ENCODE results near the gene ATAD3B.
"Not testable (repeated sequence)": the region's sequence is repeated elsewhere in the genome, so short reads cannot be mapped to it uniquely, and the experiment has no call there.

The ATAD3B gene

DNA sequence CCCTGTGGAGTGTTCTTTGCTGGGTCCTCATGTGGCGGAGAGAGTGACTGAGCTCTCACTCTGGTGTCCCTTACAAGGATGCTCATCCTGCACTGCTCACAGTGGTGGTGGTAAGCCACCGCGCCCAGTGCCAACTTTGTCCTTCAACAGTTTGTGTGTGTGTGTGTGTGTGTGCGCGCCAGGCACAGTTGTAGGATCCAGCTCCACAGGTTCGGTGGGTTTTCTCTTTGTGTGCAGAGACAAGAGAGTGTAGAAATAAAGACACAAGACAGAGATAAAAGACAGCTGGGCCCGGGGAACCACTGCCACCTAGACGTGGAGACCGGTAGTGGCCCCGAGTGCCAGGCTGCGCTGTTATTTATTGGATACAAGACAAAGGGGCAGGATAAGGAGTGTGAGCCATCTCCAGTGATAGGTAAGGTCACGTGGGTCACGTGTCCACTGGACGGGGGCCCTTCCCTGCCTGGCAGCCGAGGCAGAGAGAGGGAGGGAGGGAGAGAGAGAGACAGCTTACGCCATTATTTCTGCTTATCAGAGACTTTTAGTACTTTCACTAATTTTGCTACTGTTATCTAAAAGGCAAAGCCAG is 33.3 kb downstream of the ATAD3B start:
- not testable (repeated sequence) for H3K4me3 ChIP-seq (ENCODE audit: low read depth, low read length); H3K4me1 ChIP-seq; H3K79me2 ChIP-seq; H3K9ac ChIP-seq; H3K36me3 ChIP-seq (ENCODE audit: control insufficient read depth, insufficient read depth, low read length); H3K9me3 ChIP-seq (ENCODE audit: control insufficient read depth, low read length); H3K27me3 ChIP-seq (ENCODE audit: control insufficient read depth, insufficient read depth, low read length)
- TF ChIP-seq CTCF (IDR thresholded peaks at IDR 0.05) = peak; percentile 72
- Histone ChIP-seq H3K27ac (peak overlapping the region; percentile 77), H2AFZ (peak overlapping the region; percentile 75), H3K4me2 (ENCODE audit: low read length) (peak overlapping the region; percentile 34)

DNA sequence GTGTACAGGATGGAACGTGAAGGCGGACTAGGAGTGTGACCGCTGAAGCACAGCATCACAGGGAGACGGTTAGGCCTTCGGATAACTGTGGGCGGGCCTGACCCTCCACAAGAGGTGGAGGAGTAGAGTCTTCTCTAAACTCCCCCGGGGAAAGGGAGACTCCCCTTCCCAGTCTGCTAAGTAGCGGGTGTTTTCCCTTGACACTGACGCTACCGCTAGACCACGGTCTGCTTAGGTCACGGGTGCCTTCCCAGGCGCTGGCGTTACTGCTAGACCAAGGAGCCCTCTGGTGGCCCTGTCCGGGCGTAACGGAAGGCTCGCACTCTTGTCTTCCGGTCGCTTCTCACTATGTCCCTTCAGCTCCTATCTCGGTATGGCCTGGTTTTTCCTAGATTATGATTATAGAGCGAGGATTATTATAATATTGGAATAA is 33.8 kb downstream of the ATAD3B start:
- H3K9ac ChIP-seq; H3K4me1 ChIP-seq; H3K4me3 ChIP-seq (ENCODE audit: low read depth, low read length); H3K27me3 ChIP-seq (ENCODE audit: control insufficient read depth, insufficient read depth, low read length); H3K79me2 ChIP-seq; H3K9me3 ChIP-seq (ENCODE audit: control insufficient read depth, low read length); H3K36me3 ChIP-seq (ENCODE audit: control insufficient read depth, insufficient read depth, low read length): not testable (repeated sequence)
- H2AFZ ChIP-seq = peak overlapping the region; percentile 75
- peak; percentile 6 for TF ChIP-seq CTCF (IDR thresholded peaks at IDR 0.05)
- peak overlapping the region; percentile 77 for H3K27ac ChIP-seq
- peak overlapping the region; percentile 34 for H3K4me2 ChIP-seq (ENCODE audit: low read length)

GRCh38 chr1:1505801-1506200 is 34.2 kb downstream of the ATAD3B start:
- not testable (repeated sequence) for H3K79me2 ChIP-seq; H3K4me3 ChIP-seq (ENCODE audit: low read depth, low read length); H3K36me3 ChIP-seq (ENCODE audit: control insufficient read depth, insufficient read depth, low read length); H3K4me2 ChIP-seq (ENCODE audit: low read length); H3K27me3 ChIP-seq (ENCODE audit: control insufficient read depth, insufficient read depth, low read length); H3K9ac ChIP-seq; H3K9me3 ChIP-seq (ENCODE audit: control insufficient read depth, low read length); H3K4me1 ChIP-seq
- peak overlapping the region; percentile 75 for H2AFZ ChIP-seq
- H3K27ac ChIP-seq = peak overlapping the region; percentile 77

GRCh38 chr1:1507305-1507704 is 35.7 kb downstream of the ATAD3B start:
- H3K27me3 ChIP-seq (ENCODE audit: control insufficient read depth, insufficient read depth, low read length) = no peaks in the 10 kb centered on the region
- no peaks in the 10 kb centered on the region for H3K36me3 ChIP-seq (ENCODE audit: control insufficient read depth, insufficient read depth, low read length)
- H3K4me2 ChIP-seq (ENCODE audit: low read length) = no peak overlapping the region
- H3K79me2 ChIP-seq = no peaks in the 10 kb centered on the region
- no peak overlapping the region for H3K9ac ChIP-seq
- TF ChIP-seq CTCF (IDR thresholded peaks at IDR 0.05) = no peak
- no peak overlapping the region for H3K4me3 ChIP-seq (ENCODE audit: low read depth, low read length)
- H2AFZ ChIP-seq = no peak overlapping the region
- H3K4me1 ChIP-seq = peaks cover 3% of the 10 kb centered on the region
- no peaks in the 10 kb centered on the region for H3K9me3 ChIP-seq (ENCODE audit: control insufficient read depth, low read length)
- H3K27ac ChIP-seq = no peak overlapping the region

DNA sequence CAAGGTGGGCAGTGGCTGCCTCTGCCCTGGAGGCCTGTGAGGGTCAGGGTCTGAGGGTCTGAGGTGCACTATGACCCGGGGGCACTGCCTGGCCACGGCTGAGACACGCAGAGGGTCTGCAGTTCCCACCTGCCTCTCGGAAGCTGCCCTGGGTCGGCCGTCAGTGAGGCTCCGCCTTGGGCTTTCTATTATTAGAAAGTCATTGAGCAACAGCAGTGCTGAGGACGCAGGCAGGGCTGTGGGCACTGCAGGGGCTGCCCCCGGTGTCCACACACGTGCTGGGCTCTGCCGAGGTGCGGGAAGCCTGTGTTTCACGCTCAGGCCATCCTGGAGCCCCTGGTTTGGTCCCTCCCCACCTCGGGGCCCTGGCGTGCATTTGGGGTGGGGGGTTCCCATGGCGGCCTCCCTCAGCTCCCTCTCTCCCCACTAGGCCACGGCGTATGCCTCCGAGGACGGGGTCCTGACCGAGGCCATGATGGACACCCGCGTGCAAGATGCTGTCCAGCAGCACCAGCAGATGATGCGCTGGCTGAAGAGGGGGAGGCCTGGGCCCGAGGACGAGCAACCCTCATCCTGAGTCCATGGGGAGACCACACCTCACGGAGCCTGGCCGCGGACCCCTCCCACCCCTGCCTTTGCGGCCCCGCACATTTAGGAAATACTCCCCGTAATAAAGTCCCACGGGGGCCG is 37.4 kb downstream of the ATAD3B start:
- H3K4me2 ChIP-seq (ENCODE audit: low read length); H3K9ac ChIP-seq; H3K4me3 ChIP-seq (ENCODE audit: low read depth, low read length); H3K36me3 ChIP-seq (ENCODE audit: control insufficient read depth, insufficient read depth, low read length); H3K9me3 ChIP-seq (ENCODE audit: control insufficient read depth, low read length); H3K79me2 ChIP-seq; H2AFZ ChIP-seq; H3K4me1 ChIP-seq; H3K27me3 ChIP-seq (ENCODE audit: control insufficient read depth, insufficient read depth, low read length); H3K27ac ChIP-seq: not testable (repeated sequence)

- not testable (repeated sequence) for H3K4me3 ChIP-seq (ENCODE audit: low read depth, low read length)
Observed at GRCh38 chr1:1509465-1509850, 37.9 kb downstream of the ATAD3B start.

More at GRCh38 chr1:1509465-1509850, 37.9 kb downstream of the ATAD3B start:
- H3K9ac ChIP-seq; H3K36me3 ChIP-seq (ENCODE audit: control insufficient read depth, insufficient read depth, low read length); H3K79me2 ChIP-seq; H3K9me3 ChIP-seq (ENCODE audit: control insufficient read depth, low read length); H3K27ac ChIP-seq; H3K4me2 ChIP-seq (ENCODE audit: low read length); H3K4me1 ChIP-seq; H3K27me3 ChIP-seq (ENCODE audit: control insufficient read depth, insufficient read depth, low read length); H2AFZ ChIP-seq: not testable (repeated sequence)

All from parathyroid adenoma (tissue), 2 donors.